Erythroblast (primary cell): ENCODE data around the gene SCN1B.

Experiments
- GATA1 ChIP-seq: IDR thresholded peaks from 2 replicates; pipeline ENCODE4 v1.6.1; 2011; ENCODE audit warnings: low read depth, mild to moderate bottlenecking, control low read depth, low read length, moderate library complexity
- POLR2A ChIP-seq: IDR thresholded peaks from 2 replicates; pipeline ENCODE4 v1.6.1; 2011; ENCODE audit warnings: mild to moderate bottlenecking, low read length

GRCh38 chr19:35015954-35016351 lies 14.3 kb upstream of the SCN1B start:
- TF ChIP-seq POLR2A (no peak), GATA1 (no peak)
